Skeletal muscle cell (primary cell): ENCODE results near the gene NT5C.

Experiments used
- DNase-seq: peaks from one replicate; pipeline ENCODE4 v3.0.0-alpha.2; 2010; ENCODE audit warnings: low read depth
- H3K4me3 ChIP-seq: 2 replicates; pipeline ENCODE4 v1.5.1; 2011; ENCODE audit warnings: low read depth, mild to moderate bottlenecking, control low read depth, low read length, moderate library complexity

NT5C gene

GRCh38 chr17:75125984-75126383 is 5.6 kb downstream of the NT5C start:
- no peak for DNase-seq
- no peak overlapping the region for H3K4me3 ChIP-seq

- no peak overlapping the region for H3K4me3 ChIP-seq
- DNase-seq, result no peak
Observed at GRCh38 chr17:75124819-75125162, 6.8 kb downstream of the NT5C start.

DNA sequence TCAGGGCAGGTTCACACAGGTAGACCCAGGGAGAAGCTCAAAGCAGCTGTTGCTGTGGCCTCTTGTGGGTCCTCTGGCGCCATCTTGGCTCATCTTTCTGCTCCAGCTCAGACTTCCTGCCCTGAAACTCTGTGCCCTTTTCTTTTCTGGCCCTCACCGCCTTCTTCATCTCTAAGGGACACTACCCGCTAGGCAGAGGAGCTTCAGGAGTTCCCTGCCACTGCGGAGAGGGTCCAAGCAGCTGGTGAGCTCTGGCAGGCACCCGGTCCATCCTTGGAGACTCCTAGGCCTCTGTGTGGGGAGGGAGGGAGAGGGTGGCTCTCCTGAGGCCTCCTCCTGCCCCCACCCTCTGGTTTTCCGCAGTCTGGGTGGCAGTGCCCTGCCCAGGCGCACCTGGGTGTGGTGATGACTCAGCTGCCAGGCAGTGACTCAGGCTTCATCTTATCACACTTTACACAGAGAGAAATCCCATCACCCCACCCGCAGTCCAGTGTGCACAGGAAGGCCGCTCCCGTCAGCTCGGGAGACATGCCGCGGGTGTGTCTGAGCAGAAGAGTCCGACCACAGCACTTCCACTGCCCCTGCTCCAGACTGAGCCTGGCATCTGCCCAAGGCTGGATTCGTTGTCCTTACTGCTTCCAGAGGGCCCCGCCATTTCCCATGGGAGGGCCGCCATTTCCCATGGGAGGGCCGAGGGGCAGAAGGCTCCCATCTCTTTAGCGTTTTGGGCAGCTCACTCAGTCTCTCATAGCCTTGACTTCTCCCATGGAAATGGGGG is 7.3 kb downstream of the NT5C start:
- H3K4me3 ChIP-seq, result no peak overlapping the region
- no peak for DNase-seq

- H3K4me3 ChIP-seq, result no peak overlapping the region
- DNase-seq, result no peak
Observed at GRCh38 chr17:75118307-75118706, 13.2 kb downstream of the NT5C start.

DNA sequence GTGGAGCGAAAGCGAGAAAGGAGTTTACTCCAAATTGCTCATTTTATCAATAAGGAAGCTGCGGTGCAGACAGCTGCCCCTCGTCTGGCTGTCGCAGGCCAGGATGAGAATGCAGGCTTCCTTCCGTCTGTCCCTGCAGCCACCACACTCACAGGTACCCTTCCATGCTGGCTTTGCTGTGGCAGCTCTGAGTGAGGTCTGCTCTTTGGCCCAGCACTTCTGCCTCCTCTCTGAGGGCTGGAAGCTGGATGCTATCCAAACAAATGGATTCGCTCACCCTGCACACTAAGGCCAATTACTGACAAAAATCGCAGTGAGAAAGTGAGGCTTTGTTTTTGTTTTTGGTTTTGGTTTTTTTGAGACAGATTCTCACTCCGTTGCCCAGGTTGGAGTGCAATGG is 14.8 kb downstream of the NT5C start:
- DNase-seq, result no peak
- no peak overlapping the region for H3K4me3 ChIP-seq

DNA sequence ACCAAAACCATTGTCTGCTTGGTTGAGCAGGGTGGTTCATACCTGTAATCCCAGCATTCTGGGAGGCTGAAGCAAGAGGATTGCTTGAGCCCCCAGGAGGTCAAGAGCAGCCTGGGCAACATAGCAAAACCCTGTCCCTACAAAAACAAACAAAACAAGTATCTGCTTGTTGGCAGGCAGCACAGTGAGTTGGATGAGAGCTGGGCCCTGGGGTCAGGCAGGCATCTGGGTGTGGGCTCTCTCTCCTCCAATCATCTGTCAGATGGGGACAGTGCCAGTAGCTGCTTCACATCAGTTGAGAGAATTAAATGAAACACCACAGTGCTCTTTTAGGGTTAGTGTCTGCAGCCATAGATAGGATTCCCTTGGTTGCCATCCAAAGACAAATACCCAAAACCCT is 16.0 kb downstream of the NT5C start:
- DNase-seq, result no peak
- no peak overlapping the region for H3K4me3 ChIP-seq

DNA sequence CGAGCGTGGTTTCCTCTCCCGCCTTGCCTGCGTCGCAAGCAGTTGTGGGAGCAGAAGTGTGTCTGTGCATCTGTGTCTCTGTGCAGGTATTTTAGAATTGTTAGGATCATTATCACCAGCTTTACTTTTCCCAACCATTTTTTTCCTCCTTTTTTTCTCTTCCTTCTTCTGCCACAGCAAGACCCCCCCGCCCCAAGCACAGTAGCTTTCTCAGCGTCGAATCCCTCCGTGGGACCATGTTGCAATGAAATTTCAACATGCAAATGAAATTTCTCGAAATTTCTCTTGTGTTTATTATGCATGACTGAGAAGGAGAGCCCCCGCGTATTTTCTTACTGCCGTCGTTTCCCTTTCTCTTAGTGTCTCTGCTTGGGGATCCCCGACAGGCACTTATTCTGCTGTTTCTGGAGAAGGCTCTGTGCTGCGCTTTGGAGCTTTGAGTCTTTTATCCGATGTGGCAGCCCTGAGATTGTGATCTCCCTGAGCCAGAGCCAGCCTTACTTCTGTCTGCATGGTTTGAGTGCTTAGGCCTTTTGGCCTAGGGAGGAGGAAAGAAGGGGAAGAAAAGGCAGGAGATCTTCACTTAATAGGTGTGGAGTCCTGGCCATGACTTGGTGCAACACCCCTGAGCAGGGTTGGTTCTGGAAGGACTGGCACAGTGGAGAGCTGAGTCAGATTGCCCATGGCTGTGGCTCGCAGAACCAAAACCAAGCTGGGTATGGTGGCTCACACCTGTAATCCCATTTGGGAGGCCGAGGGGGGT is 16.8 kb downstream of the NT5C start:
- no peak for DNase-seq
- H3K4me3 ChIP-seq, result peak overlapping the region; percentile 42

DNA sequence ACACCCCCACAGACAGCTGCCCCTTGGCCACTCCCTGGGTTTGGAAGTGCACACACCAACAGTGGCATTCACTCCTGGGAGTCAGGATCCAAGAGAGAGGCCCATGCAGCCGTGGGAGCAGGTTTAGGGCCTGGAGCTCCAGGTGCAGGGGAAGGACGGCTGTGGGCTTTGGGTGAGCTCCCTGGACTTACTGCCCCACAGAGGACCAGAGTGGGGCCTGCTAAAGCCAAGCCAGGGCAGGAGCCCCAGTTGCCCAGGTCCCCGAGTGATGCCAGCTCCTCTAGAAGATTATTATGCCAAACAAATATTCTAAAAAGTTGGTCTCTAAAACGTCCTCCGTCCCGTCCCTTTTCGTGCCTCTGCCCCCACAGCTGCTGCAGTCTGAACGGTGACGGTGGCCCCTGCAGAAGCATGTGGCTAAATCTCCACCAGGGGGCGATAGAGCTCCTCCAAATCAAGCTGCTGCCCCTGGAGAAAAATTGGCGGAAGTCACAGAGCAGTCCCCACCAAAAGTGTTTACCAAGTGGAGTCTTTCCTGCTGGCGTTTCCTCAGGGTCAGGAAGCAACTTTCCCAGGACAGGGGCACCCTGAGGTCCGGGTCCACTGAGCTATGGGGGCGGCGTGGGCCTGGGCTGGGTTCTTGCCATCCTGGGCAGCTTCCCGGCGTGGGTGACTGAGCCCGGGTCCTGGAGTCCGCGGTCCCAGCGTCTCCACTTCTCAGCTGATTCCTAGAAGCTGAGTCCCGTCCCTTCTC is 17.6 kb downstream of the NT5C start:
- H3K4me3 ChIP-seq, result peak overlapping the region; percentile 42
- peak; percentile 56 for DNase-seq

DNA sequence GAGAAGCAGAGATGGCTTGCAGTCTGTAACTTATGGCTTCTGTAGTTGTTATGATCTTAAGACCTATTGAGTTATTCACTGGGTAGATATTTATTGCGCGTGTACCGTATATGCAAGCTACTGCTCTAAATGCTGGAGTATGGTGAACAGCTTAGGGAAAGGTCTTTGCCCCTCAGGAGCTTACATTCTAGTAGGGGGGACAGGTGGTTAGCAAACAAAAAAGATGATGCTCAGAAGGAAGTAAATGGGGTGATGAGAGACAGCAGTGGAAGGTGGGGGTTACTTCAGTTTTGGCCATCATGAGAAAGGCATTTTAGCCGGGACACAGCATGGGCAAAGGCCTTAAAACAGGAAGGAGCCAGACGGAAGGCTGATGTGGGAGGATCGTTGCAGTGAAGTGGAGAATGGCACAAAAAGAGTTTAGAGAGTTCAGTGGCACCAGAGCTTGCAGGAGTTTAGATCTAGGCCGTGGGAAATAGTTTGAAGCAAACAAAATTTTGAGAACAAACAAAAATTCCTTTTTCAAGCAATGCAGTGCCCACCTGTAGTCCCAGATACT is 19.7 kb downstream of the NT5C start:
- no peak for DNase-seq
- no peak overlapping the region for H3K4me3 ChIP-seq

- H3K4me3 ChIP-seq, result peak overlapping the region; percentile 81
- DNase-seq, result no peak
Observed at GRCh38 chr17:75110234-75110937, 21.2 kb downstream of the NT5C start.

- H3K4me3 ChIP-seq, result peak within 1 kb of the TSS; percentile 81
- DNase-seq, result no peak
Observed at GRCh38 chr17:75109407-75110233, 21.9 kb downstream of the NT5C start, which contains the start of gene ARMC7. TSS of gene ARMC7 (plus strand) at chr17:75109969. CDS start at chr17:75110289, 320 bp downstream.

- H3K4me3 ChIP-seq, result peak overlapping the region; percentile 81
- DNase-seq, result no peak
Observed at GRCh38 chr17:75109046-75109406, 22.5 kb downstream of the NT5C start.

DNA sequence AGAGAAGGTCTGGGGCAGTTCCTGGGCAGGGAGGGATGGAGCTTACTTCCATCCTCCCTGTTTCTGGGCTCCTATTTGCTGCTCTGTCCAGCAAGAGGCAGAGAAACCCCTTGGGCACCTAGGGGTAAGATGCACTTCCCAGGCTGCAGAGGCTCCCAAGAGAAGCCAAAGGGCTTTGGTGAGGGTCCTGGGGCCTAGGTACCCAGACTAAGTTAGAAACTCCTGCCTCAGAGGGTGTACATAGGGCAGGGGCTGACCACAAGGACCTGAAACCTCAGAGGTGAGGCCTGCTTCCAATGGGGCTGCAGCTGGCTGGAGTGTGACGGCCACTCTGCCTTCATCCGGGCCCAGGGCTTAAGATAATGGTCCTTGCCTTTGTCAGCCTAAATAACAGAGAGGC is 23.3 kb downstream of the NT5C start:
- DNase-seq, result no peak
- no peak overlapping the region for H3K4me3 ChIP-seq

DNA sequence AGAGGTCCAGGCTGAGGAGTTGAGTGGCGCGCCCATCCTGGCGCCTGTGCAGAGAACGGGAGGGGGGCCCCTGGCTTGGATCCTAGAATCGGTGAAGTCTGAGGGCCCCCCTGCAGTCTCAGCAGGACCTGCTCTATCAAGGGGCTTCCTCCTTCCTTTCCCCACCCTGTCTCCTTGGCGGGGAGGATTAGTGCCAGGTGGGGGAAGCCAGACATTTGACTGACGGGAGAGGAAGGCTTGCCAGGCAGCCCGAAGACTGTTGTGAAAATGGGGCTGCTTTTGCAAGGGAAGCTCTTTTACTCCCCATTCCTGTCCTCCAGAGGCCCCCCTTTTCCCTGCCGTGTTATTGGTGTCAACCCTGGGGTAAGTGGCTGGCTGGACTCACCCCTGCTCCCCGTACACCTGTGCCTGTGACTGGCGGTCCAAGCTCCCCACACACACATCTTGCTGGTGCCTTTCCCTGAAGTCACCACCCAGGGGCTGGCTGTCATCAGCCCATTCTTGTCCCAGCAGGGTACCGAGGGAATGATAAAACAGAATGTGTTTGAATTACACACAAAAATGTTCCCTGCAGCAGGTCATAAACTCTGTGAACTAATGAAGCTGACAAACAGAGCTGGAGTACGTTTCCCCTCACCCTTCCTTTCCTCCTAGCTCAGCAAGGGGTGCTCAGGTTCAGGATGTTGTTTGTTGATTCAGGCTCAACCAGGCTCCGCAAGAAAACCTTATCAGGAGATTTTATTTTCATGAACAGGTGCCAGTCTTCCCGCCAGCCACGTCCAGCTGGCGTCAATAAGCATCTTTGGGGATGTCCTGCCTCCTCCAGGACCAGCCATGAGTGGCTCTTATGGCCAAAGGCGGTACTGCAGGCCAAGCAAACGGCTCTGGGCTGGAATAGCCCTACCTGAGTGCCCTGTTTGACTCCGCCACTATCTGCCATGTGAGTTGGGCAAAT is 26.1 kb downstream of the NT5C start:
- no peak overlapping the region for H3K4me3 ChIP-seq
- DNase-seq, result no peak

DNA sequence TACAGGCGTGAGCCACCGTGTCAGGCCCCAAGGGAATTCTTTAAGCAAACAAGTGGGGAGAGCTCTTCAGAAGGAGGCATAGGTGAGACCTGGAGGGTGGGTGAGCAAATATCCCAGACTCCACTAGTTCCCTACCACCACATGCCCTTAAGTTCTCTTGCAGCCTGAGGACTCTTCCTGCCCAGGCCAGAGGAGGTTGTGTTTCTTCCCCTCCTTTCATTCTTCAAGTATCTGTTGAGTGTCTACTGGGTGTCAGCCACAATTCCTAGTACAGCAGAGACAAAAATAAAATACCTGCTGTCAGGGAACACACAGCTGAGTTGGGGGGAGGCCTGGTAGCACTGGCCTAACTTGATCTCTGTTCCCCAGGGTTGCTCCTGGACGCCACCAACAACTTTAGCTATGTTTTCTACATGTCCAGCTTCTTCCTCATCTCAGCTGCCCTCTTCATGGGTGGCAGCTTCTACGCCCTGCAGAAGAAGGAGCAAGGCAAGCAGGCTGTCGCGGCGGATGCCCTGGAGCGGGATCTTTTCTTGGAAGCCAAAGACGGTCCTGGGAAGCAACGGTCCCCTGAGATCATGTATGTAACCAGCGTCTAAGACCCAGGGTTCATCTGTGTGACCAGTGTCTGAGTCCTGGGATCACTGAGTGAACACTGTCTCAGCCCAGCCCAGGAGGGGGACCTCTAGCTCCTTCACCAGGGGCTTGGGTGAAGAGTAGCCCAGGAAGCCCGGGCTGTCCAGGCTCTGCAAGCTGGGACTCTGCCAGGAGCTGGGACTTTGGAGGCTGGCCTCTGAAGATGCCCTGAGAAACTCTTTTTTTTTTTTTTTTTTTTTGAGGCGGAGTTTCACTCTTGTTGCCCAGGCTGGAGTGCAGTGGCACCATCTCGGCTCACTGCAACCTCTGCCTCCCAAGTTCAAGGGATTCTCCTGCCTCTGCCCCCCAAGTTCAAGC is 27.7 kb downstream of the NT5C start:
- DNase-seq, result no peak
- H3K4me3 ChIP-seq, result no peak overlapping the region

DNA sequence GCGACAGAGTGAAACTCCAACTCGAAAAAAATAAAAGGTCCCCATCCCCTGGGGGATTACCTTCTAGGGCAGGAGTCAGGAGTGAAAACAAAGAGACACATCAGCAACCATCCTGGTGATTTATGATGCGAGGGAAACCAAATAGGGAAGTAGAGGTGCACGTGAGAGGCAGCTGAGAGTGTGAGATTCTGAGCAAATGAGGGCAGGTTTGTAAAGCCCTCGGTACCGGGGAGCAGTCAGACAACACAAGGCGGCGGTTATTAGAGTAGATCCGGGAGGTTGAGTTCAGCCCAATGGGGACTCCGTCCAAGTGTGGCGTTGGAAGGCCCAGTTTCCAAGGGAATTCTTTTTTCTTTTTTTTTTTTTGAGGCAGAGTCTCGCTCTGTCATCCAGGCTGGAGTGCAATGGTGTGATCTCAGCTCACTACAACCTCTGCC is 29.1 kb downstream of the NT5C start:
- no peak overlapping the region for H3K4me3 ChIP-seq
- no peak for DNase-seq
